Parathyroid adenoma (tissue), 2 donors: Measurements from ENCODE around the gene SLC24A5.

Experiments used
- H2AFZ ChIP-seq: fragments of 300-600 bp; sonication (generic); one replicate; pipeline ENCODE4 v1.7.0; 2017; ENCODE audit warnings: antibody characterized with exemption, mild to moderate bottlenecking
- H3K27ac ChIP-seq: fragments of 300-600 bp; sonication (generic); one replicate; pipeline ENCODE4 v1.7.0; 2017
- H3K27me3 ChIP-seq: fragments of 300-600 bp; sonication (generic); one replicate; pipeline ENCODE4 v1.7.0; 2017; ENCODE audit warnings: low read length; ENCODE audit not compliant: control insufficient read depth, insufficient read depth
- H3K36me3 ChIP-seq: fragments of 300-600 bp; sonication (generic); one replicate; pipeline ENCODE4 v1.7.0; 2017; ENCODE audit warnings: low read length; ENCODE audit not compliant: control insufficient read depth, insufficient read depth
- H3K4me1 ChIP-seq: fragments of 300-600 bp; sonication (generic); one replicate; pipeline ENCODE4 v1.7.0; 2017; ENCODE audit warnings: control low read depth
- H3K4me2 ChIP-seq: fragments of 300-600 bp; sonication (generic); one replicate; pipeline ENCODE4 v1.7.0; 2017; ENCODE audit warnings: low read length
- H3K4me3 ChIP-seq: fragments of 300-600 bp; sonication (generic); one replicate; pipeline ENCODE4 v1.7.0; 2017; ENCODE audit warnings: low read depth, low read length
- H3K79me2 ChIP-seq: fragments of 300-600 bp; sonication (generic); one replicate; pipeline ENCODE4 v1.7.0; 2017; ENCODE audit warnings: control low read depth
- H3K9ac ChIP-seq: fragments of 300-600 bp; sonication (generic); one replicate; pipeline ENCODE4 v1.7.0; 2017; ENCODE audit warnings: mild to moderate bottlenecking
- H3K9me3 ChIP-seq: fragments of 300-600 bp; sonication (generic); one replicate; pipeline ENCODE4 v1.7.0; 2017; ENCODE audit warnings: low read length; ENCODE audit not compliant: control insufficient read depth
- CTCF ChIP-seq: fragments of 300-600 bp; sonication (generic); IDR thresholded peaks from one replicate; pipeline ENCODE4 v1.7.0; 2017; ENCODE audit warnings: antibody characterized with exemption, mild to moderate bottlenecking
- donor health status: primary hyperparathyroidism.

The SLC24A5 gene

GRCh38 chr15:48096813-48097212 lies 24.0 kb upstream of the SLC24A5 start:
- H3K9me3 ChIP-seq = no peaks in the 10 kb centered on the region
- no peaks in the 10 kb centered on the region for H3K27me3 ChIP-seq
- TF ChIP-seq CTCF = no peak
- H3K4me1 ChIP-seq = no peaks in the 10 kb centered on the region
- H3K9ac ChIP-seq = no peak overlapping the region
- no peak overlapping the region for H3K4me3 ChIP-seq
- no peaks in the 10 kb centered on the region for H3K79me2 ChIP-seq
- H3K27ac ChIP-seq = no peak overlapping the region
- H3K4me2 ChIP-seq = no peak overlapping the region
- H3K36me3 ChIP-seq = no peaks in the 10 kb centered on the region
- no peak overlapping the region for H2AFZ ChIP-seq

GRCh38 chr15:48097264-48097663 lies 23.5 kb upstream of the SLC24A5 start:
- no peaks in the 10 kb centered on the region for H3K9me3 ChIP-seq
- no peak overlapping the region for H3K4me2 ChIP-seq
- no peaks in the 10 kb centered on the region for H3K36me3 ChIP-seq
- TF ChIP-seq CTCF = no peak
- H3K27ac ChIP-seq = no peak overlapping the region
- H3K4me1 ChIP-seq = no peaks in the 10 kb centered on the region
- no peak overlapping the region for H3K4me3 ChIP-seq
- H2AFZ ChIP-seq = no peak overlapping the region
- no peak overlapping the region for H3K9ac ChIP-seq
- no peaks in the 10 kb centered on the region for H3K27me3 ChIP-seq
- no peaks in the 10 kb centered on the region for H3K79me2 ChIP-seq

DNA sequence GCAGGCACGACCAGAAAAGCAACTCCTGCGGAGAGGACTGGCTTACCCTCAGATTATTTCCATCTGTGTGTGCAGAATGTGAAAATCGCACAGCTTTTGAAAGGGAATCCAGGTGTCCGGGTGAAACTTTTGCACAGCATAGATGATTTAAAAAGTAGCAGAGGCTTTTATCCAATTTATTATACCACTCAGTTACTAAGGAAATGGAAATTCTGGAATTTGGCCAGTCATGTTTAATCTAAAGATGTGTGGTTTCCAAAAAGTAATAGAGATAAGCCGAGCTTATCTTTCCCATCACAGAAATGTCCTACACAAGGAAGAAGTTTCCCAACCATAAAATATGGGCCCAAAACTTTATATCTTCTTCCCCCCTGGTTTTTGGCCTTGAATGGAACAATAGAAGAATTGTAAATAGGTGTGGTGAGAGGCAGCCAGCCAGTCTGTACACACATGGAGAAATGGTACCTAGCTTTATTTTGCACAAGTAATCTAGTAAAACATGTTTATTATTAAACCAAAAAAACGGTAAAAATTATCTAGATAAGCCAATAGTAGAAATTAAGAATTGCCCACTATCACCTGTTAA lies 19.3 kb upstream of the SLC24A5 start:
- H2AFZ ChIP-seq = no peak overlapping the region
- TF ChIP-seq CTCF = no peak
- no peak overlapping the region for H3K4me2 ChIP-seq
- no peak overlapping the region for H3K4me3 ChIP-seq
- H3K4me1 ChIP-seq = no peaks in the 10 kb centered on the region
- H3K27ac ChIP-seq = no peak overlapping the region
- no peak overlapping the region for H3K9ac ChIP-seq
- no peaks in the 10 kb centered on the region for H3K27me3 ChIP-seq
- H3K79me2 ChIP-seq = no peaks in the 10 kb centered on the region
- no peaks in the 10 kb centered on the region for H3K9me3 ChIP-seq
- no peaks in the 10 kb centered on the region for H3K36me3 ChIP-seq

GRCh38 chr15:48102167-48102566 lies 18.6 kb upstream of the SLC24A5 start:
- no peak overlapping the region for H3K4me2 ChIP-seq

More at GRCh38 chr15:48102167-48102566, 18.6 kb upstream of the SLC24A5 start:
- Histone ChIP-seq H3K9ac (no peak overlapping the region), H3K36me3 (no peaks in the 10 kb centered on the region), H3K9me3 (no peaks in the 10 kb centered on the region), H3K27ac (no peak overlapping the region), H3K4me3 (no peak overlapping the region), H3K4me1 (no peaks in the 10 kb centered on the region), H3K79me2 (no peaks in the 10 kb centered on the region), H3K27me3 (no peaks in the 10 kb centered on the region), H2AFZ (no peak overlapping the region)
- TF ChIP-seq CTCF = no peak
